WERI-Rb-1 (cell line): ENCODE results near the gene ZBTB37.
A peak's percentile ranks its signal among the peaks of the same experiment; 100 is the strongest.

Experiments
- DNase-seq: peaks from one replicate; pipeline ENCODE4 v3.0.0-alpha.2; 2020
- H3K27ac ChIP-seq: fragments of 250-450 bp; sonication (Bioruptor Pico); 2 replicates; pipeline ENCODE4 v1.5.1; 2020; ENCODE audit warnings: mild to moderate bottlenecking, moderate library complexity
- H3K27me3 ChIP-seq: fragments of 250-450 bp; sonication (Bioruptor Pico); 2 replicates; pipeline ENCODE4 v1.5.1; 2021; ENCODE audit warnings: mild to moderate bottlenecking, low read depth, moderate library complexity; ENCODE audit not compliant: insufficient read depth, severe bottlenecking
- H3K36me3 ChIP-seq: fragments of 250-450 bp; sonication (Bioruptor Pico); 2 replicates; pipeline ENCODE4 v1.5.1; 2020; ENCODE audit warnings: mild to moderate bottlenecking, moderate library complexity
- H3K4me3 ChIP-seq: 2 replicates; pipeline ENCODE4 v1.5.1; 2011; ENCODE audit warnings: low read depth, mild to moderate bottlenecking, control low read depth, low read length
- H3K9me3 ChIP-seq: fragments of 250-450 bp; sonication (Bioruptor Pico); 2 replicates; pipeline ENCODE4 v1.5.1; 2021; ENCODE audit warnings: mild to moderate bottlenecking, moderate library complexity; ENCODE audit not compliant: severe bottlenecking
- CTCF ChIP-seq: IDR thresholded peaks from 2 replicates; pipeline ENCODE4 v1.5.1; 2011; ENCODE audit warnings: low read depth, mild to moderate bottlenecking, control low read depth, inconsistent platforms, low read length

The ZBTB37 gene

GRCh38 chr1:173867753-173868265 lies 371 bp upstream of the ZBTB37 start, which contains the start of gene GAS5:
Gene GAS5, minus strand, starts transcription at chr1:173867989.
- Histone ChIP-seq H3K4me3 (peak within 1 kb of the TSS; percentile 96), H3K36me3 (peaks cover 60% of the 10 kb centered on the region), H3K9me3 (no peaks in the 10 kb centered on the region), H3K27me3 (no peaks in the 10 kb centered on the region), H3K27ac (peak within 1 kb of the TSS; percentile 95)
- peak; percentile 100 for DNase-seq
- TF ChIP-seq CTCF: no peak

GRCh38 chr1:173869021-173869359 lies 810 bp downstream of the ZBTB37 start:
- Histone ChIP-seq H3K36me3 (peaks cover 48% of the 10 kb centered on the region), H3K4me3 (peak overlapping the region; percentile 96), H3K9me3 (no peaks in the 10 kb centered on the region), H3K27ac (no peak overlapping the region), H3K27me3 (no peaks in the 10 kb centered on the region)
- no peak for TF ChIP-seq CTCF
- no peak for DNase-seq

- DNase-seq: no peak
- Histone ChIP-seq H3K9me3 (no peaks in the 10 kb centered on the region), H3K36me3 (peaks cover 37% of the 10 kb centered on the region), H3K27me3 (no peaks in the 10 kb centered on the region), H3K4me3 (no peak overlapping the region), H3K27ac (no peak overlapping the region)
- TF ChIP-seq CTCF: no peak
These were observed 2.3 kb downstream of the ZBTB37 start for GRCh38 chr1:173870252-173871075.

GRCh38 chr1:173871091-173871490 lies 2.9 kb downstream of the ZBTB37 start:
- no peak overlapping the region for H3K4me3 ChIP-seq
- no peak overlapping the region for H3K27ac ChIP-seq

GRCh38 chr1:173871500-173871899 lies 3.3 kb downstream of the ZBTB37 start:
- no peak for TF ChIP-seq CTCF
- no peaks in the 10 kb centered on the region for H3K27me3 ChIP-seq
- DNase-seq: no peak
- no peak overlapping the region for H3K4me3 ChIP-seq
- peaks cover 26% of the 10 kb centered on the region for H3K36me3 ChIP-seq
- no peak overlapping the region for H3K27ac ChIP-seq
- H3K9me3 ChIP-seq: no peaks in the 10 kb centered on the region

More at GRCh38 chr1:173871091-173871490, 2.9 kb downstream of the ZBTB37 start:
- no peak for TF ChIP-seq CTCF
- no peaks in the 10 kb centered on the region for H3K27me3 ChIP-seq
- no peaks in the 10 kb centered on the region for H3K9me3 ChIP-seq
- no peak for DNase-seq
- peaks cover 31% of the 10 kb centered on the region for H3K36me3 ChIP-seq
